Muscle of leg (tissue), 11 donors: ENCODE data around the gene AMOTL2. TPM values are rescaled to one million over a fixed set of nuclear protein-coding genes. Genes with fewer than 3 reads are reported as not detected.

Experiments
- DNase-seq: peaks from one replicate; pipeline ENCODE4 v3.0.0; 2013
- H3K27ac ChIP-seq: one replicate; pipeline ENCODE4 v1.5.1; 2013; ENCODE audit warnings: mild to moderate bottlenecking, low read length, control low read depth
- H3K27me3 ChIP-seq: one replicate; pipeline ENCODE4 v1.6.1; 2013; ENCODE audit warnings: low read length; ENCODE audit not compliant: control insufficient read depth, insufficient read depth
- H3K36me3 ChIP-seq: one replicate; pipeline ENCODE4 v1.6.1; 2013; ENCODE audit warnings: low read length; ENCODE audit not compliant: control insufficient read depth, insufficient read depth
- H3K4me1 ChIP-seq: one replicate; pipeline ENCODE4 v1.6.1; 2013; ENCODE audit warnings: low read length; ENCODE audit not compliant: control insufficient read depth, insufficient read depth
- H3K4me3 ChIP-seq: one replicate; pipeline ENCODE4 v1.5.1; 2013; ENCODE audit warnings: low read length, control low read depth
- H3K9me3 ChIP-seq: replicated peaks from 2 replicates; pipeline ENCODE4 v1.6.1; 2013; ENCODE audit warnings: low read depth, low read length; ENCODE audit not compliant: control insufficient read depth
- WGBS: methylation state at CpG from one replicate; pipeline ENCODE4 v1.1.5; 2013; ENCODE audit warnings: missing lambda C conversion rate; ENCODE audit not compliant: insufficient coverage; 5-methylcytosine and 5-hydroxymethylcytosine counted together
- polyA plus RNA-seq, 8 donors: library from polyadenylated mRNA; unstranded; fragments of 120-200 nt; gene quantifications; one replicate each; pipeline versions ENCODE4 v1.2.1 to v1.2.3, GENCODE V29; 2013; ENCODE audit warnings: inconsistent platforms in 1 of 8, low replicate concordance in 1 of 8; ENCODE audit not compliant: insufficient read length in 8 of 8, insufficient read depth in 1 of 8
- total RNA-seq: library from RNA; stranded (reverse); fragments of 120-200 nt; gene quantifications from one replicate; pipeline ENCODE4 v1.2.4, GENCODE V29; 2013

Gene AMOTL2
- total and polyA plus RNA-seq, 9 donors: 49.4 to 77.0 (median 58.9) TPM

DNA sequence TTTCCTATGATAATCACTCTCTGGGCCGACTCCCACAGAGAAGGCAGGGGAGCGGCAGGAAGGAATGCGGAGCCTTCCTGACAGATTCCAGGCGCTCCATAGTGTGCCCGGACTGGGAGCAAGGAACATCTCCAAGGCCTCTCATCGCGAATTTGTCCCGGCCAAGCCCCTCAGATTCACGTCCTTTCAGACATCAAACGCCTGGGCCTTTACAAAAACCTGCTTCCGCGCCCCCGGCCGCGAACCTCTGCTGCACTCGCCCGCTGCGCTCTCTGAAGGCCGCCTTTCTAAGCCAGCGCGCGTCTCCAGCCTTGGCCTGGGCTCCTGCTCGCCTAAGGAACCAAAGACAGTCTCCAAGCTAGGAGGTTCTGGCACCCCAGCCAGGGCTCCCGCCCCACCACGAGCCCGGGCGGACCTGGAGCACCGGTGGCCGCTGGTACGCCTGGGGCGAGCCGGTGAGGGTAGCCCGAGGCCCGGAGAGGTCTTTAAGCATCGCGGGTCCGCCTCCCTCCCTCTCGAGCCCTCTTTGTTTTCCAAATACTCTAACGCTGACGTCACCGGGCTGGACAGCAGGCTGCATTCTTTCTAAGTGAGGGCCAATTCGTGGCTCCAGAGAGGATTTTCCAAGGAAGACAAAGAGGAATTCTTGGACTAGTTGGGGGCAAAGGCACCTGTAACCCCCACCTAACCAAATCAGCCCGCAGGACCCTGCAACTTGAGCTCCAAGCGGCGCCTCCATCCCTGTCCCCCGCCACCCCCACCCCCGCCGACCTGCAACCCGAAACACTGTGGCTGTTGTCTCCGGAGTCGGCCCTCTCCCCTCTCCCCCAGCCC lies 759 bp downstream of the AMOTL2 start:
- peak overlapping the region; percentile 99 for H3K27ac ChIP-seq
- DNase-seq: peak; percentile 98
- H3K36me3 ChIP-seq: peaks cover 42% of the 10 kb centered on the region
- H3K4me3 ChIP-seq: peak overlapping the region; percentile 98
- H3K4me1 ChIP-seq: peaks cover 56% of the 10 kb centered on the region
- WGBS: 2% methylated on average over 38 of the region's 51 CpGs
- H3K27me3 ChIP-seq: peaks cover 5% of the 10 kb centered on the region
- H3K9me3 ChIP-seq: no peaks in the 10 kb centered on the region

DNA sequence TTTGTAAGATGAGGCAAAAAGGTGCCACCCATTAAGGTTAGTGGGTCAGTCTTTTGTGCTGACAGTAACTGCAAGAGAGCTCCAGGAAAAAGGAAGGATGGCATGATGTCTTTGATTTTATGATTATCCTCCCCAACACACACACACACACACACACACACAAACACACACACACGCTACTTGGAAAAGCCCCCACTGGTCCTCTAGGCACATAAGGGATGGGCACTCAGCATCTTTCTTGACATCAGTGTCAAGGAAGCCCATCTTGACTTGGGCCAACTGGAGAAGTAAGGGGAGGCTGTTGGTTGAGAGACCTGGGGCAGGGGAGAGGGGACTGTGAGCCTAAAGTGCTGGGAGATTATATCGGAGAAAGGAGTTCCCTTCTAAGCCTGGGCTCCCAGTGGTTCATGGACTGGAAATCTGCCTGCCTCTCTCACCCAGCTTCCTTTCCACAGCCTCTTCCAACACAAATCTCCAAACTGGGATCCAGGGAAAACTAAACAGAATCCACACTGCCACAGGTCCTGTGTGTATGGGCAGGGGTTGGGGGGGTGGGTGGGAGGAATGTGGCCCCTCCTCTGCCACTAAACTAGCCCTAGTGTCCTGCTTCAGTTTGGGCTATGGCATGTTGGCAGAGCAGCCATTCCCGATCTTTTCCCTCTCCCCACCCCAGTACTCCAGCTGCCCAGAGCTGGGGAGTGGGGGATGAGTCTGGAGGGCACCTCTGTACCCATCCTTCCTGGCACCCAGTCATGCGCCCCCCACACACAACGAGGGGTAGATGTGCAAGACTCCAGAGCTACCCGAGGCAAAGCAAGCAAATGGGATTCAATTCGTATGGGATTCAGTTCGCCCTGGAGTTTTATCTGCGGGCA lies 1.6 kb downstream of the AMOTL2 start:
- peak; percentile 54 for DNase-seq
- H3K36me3 ChIP-seq: peaks cover 51% of the 10 kb centered on the region
- H3K9me3 ChIP-seq: no peaks in the 10 kb centered on the region
- H3K4me1 ChIP-seq: peaks cover 62% of the 10 kb centered on the region
- H3K27ac ChIP-seq: peak overlapping the region; percentile 99
- WGBS: 0% methylated on average over 4 of the region's 9 CpGs
- peak overlapping the region; percentile 98 for H3K4me3 ChIP-seq
- H3K27me3 ChIP-seq: peaks cover 5% of the 10 kb centered on the region

- Histone ChIP-seq H3K27ac (peak overlapping the region; percentile 99), H3K36me3 (peaks cover 60% of the 10 kb centered on the region), H3K9me3 (no peaks in the 10 kb centered on the region), H3K4me1 (peaks cover 71% of the 10 kb centered on the region), H3K4me3 (peak overlapping the region; percentile 98), H3K27me3 (peaks cover 2% of the 10 kb centered on the region)
- peak; percentile 16 for DNase-seq
- WGBS: 75% methylated on average over 1 of the region's 7 CpGs
Measured at GRCh38 chr3:134371542-134372324, 2.5 kb downstream of the AMOTL2 start.

DNA sequence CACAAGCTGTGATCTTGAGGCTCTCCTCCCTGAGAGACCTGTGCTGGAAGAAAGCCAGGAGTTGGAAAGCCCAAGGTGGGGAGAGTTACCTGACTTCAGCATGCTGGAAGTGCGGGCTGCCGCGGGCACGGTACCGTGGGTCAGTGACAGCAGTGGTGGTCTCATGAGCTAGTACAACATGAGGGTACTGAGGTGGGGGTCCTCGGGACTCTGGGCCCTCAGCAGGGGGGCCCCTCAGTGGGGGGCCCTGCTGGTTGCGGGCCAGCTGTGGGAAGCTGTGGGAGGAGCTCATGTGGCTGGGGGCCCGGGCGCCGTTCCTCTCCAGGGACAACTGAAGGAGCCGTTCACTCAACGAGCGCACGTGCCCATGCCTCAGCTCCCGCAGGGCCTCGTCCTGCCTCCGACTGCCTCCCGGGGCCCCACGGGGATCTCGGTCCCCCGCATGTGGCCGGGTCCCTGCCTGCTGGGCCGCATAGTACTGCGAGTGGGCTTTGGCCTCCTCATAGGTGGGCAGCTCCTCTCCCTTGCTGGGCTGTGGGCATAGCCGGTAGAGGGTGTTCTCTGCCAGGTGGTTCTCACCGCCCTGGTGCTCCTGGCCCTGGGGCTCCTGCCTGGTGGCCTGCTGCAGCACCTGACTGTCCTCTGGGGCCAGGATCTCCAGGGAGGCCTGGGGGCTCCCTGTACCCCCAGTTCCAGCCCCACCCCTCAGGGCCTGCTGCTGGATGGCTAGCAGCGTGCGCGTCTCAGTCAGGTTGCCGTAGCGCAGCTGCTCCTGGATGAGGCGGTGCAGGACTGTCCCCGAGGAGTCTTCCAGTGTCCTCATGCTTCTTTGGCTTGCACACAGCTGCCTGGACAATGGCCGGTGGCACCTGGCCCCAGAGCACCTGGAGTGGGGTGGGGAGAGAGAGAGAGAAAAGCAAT lies 3.4 kb downstream of the AMOTL2 start:
- Histone ChIP-seq H3K36me3 (peaks cover 68% of the 10 kb centered on the region), H3K4me3 (peak overlapping the region; percentile 8), H3K27ac (peak overlapping the region; percentile 99), H3K9me3 (no peaks in the 10 kb centered on the region), H3K27me3 (no peaks in the 10 kb centered on the region), H3K4me1 (peaks cover 80% of the 10 kb centered on the region)
- 57% methylated on average over 24 of the region's 34 CpGs for WGBS
- DNase-seq: peak; percentile 87

- WGBS: 57% methylated on average over 1 of the region's 2 CpGs
- Histone ChIP-seq H3K9me3 (no peaks in the 10 kb centered on the region), H3K4me1 (peaks cover 81% of the 10 kb centered on the region), H3K4me3 (no peak overlapping the region), H3K36me3 (peaks cover 77% of the 10 kb centered on the region), H3K27ac (peak overlapping the region; percentile 73), H3K27me3 (no peaks in the 10 kb centered on the region)
- DNase-seq: peak; percentile 41
Measured at GRCh38 chr3:134369861-134370596, 4.2 kb downstream of the AMOTL2 start.

- DNase-seq: peak; percentile 48
- peak overlapping the region; percentile 69 for H3K27ac ChIP-seq
- peaks cover 83% of the 10 kb centered on the region for H3K4me1 ChIP-seq
- no peak overlapping the region for H3K4me3 ChIP-seq
- WGBS: 33% methylated on average over 1 of the region's 10 CpGs
- peaks cover 83% of the 10 kb centered on the region for H3K36me3 ChIP-seq
- no peaks in the 10 kb centered on the region for H3K27me3 ChIP-seq
- H3K9me3 ChIP-seq: no peaks in the 10 kb centered on the region
Measured at GRCh38 chr3:134369231-134369741, 5.0 kb downstream of the AMOTL2 start.

DNA sequence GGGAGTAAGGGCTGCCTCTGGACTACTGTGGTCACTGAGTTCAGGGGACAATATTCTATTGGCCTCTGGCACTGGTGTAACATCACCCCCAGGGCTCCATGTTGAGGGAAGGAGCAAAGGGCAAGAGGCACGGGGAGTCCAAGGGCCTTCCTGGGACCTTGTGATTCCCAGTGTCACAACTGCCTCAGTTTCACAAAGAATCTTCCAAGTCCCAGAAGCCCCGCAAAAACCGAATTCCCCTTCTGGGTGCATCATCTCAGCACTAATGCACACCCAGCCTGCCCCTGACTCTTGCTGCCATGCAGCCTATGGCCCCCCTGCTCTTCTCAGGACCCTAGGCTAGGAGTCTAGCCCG lies 5.5 kb downstream of the AMOTL2 start:
- DNase-seq: no peak
- no peaks in the 10 kb centered on the region for H3K9me3 ChIP-seq
- 100% methylated on average over 2 of the region's 4 CpGs for WGBS
- peaks cover 85% of the 10 kb centered on the region for H3K36me3 ChIP-seq
- no peak overlapping the region for H3K4me3 ChIP-seq
- peaks cover 89% of the 10 kb centered on the region for H3K4me1 ChIP-seq
- H3K27ac ChIP-seq: peak overlapping the region; percentile 69
- H3K27me3 ChIP-seq: no peaks in the 10 kb centered on the region

GRCh38 chr3:134367869-134368750 lies 6.1 kb downstream of the AMOTL2 start:
- H3K9me3 ChIP-seq: no peaks in the 10 kb centered on the region
- peak overlapping the region; percentile 69 for H3K27ac ChIP-seq
- H3K36me3 ChIP-seq: peaks cover 91% of the 10 kb centered on the region
- WGBS: 77% methylated on average over 4 of the region's 8 CpGs
- H3K27me3 ChIP-seq: no peaks in the 10 kb centered on the region
- no peak overlapping the region for H3K4me3 ChIP-seq
- H3K4me1 ChIP-seq: peaks cover 95% of the 10 kb centered on the region
- peak; percentile 36 for DNase-seq
